ENCODE results near the gene HOXA13.

HOXA13 gene

DNA sequence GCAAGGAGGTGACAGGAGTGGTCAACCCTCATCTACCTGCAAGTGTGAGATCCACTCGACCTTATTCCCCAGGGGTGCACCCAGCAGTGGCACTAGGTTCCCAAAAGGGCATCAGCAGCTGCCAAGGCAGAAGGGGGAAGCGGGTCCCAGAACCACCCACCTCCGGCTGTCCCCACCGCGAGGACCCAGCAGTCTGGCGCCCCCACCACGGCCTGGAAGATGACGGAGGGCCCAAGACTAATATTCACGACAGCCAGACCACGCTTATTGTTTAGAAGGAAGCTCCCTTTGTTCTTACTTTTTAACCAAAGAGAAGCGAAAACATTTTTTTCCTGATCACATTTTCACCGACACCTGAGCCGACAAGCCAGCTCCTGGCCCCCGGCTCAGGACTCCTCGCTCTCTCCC is 39.1 kb upstream of the HOXA13 start:
- DNase-seq (ENCODE audit: extremely low spot score, insufficient read length, low read depth) (no peak), FAIRE-seq (no peak)

DNA sequence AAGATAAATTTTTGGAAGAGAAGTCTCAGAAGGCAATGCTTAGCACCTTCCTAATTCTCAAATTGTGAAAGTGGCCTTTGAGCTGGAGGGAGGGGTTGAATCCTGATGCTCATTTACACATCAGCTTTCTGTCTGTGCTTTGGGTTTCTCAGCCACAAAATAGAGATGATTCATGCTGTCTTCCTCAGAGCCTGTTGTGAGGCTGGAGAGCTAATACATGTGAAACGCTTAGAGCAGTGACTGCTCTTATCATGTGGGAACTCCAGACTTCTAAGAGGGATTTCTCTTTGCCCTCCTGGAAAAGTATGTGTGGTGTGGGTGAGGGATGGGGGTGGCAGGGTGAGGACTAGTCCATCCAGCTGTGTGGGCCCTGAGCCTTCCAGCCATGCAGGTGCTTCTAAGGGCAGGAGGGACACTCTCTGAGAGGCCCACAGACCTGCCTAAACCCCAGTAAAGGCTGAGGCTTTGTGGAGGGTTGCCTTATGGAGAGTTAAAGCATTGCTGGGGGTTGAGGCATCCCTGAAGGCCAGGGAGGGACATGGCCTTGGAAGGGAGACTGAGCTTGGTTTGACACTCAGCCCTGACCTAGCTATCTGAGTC is 37.9 kb upstream of the HOXA13 start:
- FAIRE-seq (no peak), DNase-seq (ENCODE audit: extremely low spot score, insufficient read length, low read depth) (no peak)

GRCh38 chr7:27235387-27236311 is 35.8 kb upstream of the HOXA13 start:
- no peak for FAIRE-seq

DNA sequence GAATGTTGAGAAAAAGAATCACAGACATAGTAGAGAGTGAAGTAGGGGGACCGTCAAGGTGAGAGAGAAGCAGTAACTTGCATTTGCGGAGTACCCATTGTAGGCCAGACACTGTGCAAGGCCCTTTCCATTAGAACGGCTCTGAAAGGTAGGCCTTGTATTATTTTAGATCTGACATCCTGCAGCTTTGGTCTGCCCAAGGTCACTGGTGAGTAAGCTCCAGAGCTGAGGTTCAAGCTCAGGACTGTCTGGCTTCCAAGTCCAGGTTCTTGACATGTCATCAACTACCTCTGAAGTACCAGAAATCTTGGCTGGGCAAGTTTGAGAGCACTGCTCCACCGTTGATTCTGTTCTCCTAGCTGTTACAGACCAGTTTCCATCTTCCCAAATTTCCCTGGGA is 29.6 kb upstream of the HOXA13 start:
- no peak for FAIRE-seq
- no peak for DNase-seq (ENCODE audit: extremely low spot score, insufficient read length, low read depth)

More at GRCh38 chr7:27235387-27236311, 35.8 kb upstream of the HOXA13 start:
- no peak for DNase-seq (ENCODE audit: extremely low spot score, insufficient read length, low read depth)

- FAIRE-seq (no peak), DNase-seq (ENCODE audit: extremely low spot score, insufficient read length, low read depth) (no peak)
Measured at GRCh38 chr7:27224983-27225934, 25.4 kb upstream of the HOXA13 start.

DNA sequence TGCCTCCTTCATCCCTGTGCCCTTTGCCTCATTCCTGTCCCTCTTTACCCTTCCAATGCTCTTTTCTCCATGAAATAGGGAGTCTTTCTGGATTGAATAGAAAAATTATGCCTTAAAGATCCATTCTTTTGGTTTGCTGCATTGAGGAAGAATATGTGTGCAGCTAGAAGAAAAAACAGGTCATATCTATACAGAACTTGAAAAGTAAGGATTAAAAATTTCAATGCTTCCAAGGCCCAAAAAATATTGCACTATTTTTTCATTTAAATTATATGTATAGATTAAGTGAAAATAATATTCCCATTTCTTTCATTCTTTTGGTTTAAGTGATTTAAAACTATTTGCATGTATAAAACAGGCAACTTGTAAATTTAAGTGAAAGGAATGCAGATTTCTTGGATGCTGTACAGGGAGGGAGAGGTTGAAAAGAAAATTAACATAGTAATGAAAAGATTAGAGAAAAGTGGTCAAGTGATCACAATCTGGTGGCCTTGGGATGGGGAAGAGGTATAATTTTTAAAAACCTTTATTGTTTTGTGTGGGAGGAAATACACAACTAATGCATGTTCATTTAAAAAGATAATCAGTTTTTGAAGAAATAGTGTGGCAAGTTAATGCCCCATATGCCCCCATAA is 24.2 kb upstream of the HOXA13 start:
- no peak for FAIRE-seq

DNA sequence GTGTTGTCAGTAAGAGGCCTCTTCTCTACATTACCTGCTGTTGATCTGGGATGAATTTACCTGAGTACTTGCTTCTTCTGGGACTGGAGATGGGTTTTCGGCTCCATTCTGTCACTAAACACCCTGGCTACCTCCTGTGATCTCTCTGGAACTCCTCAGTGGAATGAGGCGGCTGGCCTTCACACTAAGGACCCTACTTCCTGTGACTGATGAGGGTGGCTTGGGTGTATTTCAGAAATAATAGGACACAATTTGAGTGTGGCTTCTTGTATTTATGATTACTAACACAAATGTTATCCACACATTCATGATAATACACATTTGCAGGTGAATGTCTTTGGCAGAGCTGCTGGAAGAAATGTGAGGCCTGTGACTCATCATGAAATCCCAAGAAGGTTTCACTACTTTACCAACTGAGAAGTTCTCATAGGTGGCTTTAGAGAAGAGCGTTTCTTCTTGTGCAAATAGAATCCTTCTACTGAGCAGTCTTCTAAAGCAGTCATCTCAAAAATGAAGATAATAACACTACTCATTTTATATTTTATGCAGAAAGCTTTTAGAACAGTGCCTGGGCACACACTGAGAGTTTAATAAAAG is 21.4 kb upstream of the HOXA13 start:
- DNase-seq (ENCODE audit: extremely low spot score, insufficient read length, low read depth) = no peak
- no peak for FAIRE-seq

More for the DNA sequence above, 24.2 kb upstream of the HOXA13 start:
- DNase-seq (ENCODE audit: extremely low spot score, insufficient read length, low read depth) = no peak

GRCh38 chr7:27220440-27220955 is 20.6 kb upstream of the HOXA13 start:
- DNase-seq (ENCODE audit: extremely low spot score, insufficient read length, low read depth) = no peak
- no peak for FAIRE-seq

DNA sequence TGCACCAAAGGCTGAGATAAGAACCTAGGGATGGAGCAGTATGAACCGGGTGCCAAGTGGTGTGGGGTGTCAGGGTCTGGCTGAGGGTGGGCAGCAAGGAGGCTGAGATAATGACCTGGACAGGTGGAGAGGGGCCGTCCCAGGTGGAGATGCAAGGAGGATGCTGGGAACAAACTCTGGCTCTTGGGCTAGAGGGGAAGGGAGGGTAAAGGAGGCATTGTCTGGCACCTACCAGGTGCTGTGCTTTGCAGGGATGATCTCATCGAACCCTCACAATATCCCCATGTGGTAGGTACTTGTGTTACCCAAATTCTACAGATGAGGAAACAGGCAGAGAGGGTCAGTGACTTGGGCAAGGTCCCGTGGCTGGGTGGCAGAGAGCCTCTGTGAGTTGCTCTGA is 19.9 kb upstream of the HOXA13 start:
- FAIRE-seq (no peak), DNase-seq (ENCODE audit: extremely low spot score, insufficient read length, low read depth) (no peak)

GRCh38 chr7:27217951-27218350 is 18.1 kb upstream of the HOXA13 start:
- FAIRE-seq (no peak), DNase-seq (ENCODE audit: extremely low spot score, insufficient read length, low read depth) (no peak)

GRCh38 chr7:27215356-27215755 is 15.5 kb upstream of the HOXA13 start:
- FAIRE-seq (no peak), DNase-seq (ENCODE audit: extremely low spot score, insufficient read length, low read depth) (no peak)

DNA sequence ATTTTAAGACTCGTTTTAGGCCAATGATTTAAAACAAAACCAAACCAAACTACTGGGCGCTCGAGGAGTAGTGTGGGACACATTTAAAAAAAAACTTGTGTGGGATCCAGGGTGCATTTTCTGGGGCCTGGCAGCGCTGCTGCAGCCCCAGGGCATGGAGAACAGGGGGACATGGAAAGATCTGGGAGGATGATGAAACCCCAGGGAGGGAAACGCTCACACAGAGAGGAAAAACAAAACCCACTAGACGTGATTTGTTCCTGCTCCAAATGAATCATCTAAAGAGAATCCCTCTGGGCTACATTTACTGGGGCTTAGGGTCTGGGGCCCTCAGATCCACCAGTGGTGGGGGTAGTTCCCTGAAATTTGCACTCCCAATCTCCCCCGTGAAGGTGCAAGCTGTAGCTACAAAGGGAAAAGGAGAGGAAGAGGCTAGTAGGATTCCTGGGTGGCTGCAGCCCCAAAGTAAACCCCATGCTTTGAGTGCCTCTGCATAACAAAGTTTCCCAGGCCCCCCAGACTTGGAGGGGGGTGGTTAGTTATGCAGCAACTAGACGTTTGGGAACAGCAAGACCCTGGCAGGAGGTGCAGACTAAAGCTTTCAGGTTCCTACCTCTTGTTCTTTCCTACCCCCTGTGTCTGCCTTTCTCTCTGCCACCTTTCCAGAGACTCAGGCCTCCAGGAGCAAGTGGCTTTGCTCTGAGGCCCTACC is 14.5 kb upstream of the HOXA13 start:
- FAIRE-seq (no peak), DNase-seq (ENCODE audit: extremely low spot score, insufficient read length, low read depth) (no peak)

- DNase-seq (ENCODE audit: extremely low spot score, insufficient read length, low read depth) (no peak), FAIRE-seq (no peak)
Measured at GRCh38 chr7:27213433-27214238, 13.7 kb upstream of the HOXA13 start.

GRCh38 chr7:27212497-27213432 is 12.9 kb upstream of the HOXA13 start:
- DNase-seq (ENCODE audit: extremely low spot score, insufficient read length, low read depth) (no peak), FAIRE-seq (no peak)

DNA sequence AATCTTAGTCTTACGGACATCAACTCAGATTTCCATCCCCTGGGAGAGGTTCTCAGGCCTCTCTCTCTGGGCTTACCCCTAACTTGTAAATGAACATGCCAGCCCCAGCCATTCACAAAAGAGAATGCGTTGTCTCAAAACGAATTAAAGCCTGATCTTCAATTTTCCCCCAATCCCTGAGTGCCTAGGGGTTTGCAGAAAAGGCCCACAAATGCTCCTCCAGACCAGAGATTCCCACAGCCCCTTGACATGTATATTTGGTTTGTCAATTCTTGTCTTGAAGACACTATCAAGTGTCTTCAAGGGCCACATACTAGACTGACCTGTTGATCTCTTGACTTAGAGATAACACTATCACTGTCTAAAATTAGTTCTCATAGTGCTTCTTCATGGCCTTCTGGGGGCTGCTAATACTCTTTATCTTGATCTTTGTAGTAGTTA is 11.9 kb upstream of the HOXA13 start:
- no peak for FAIRE-seq

GRCh38 chr7:27211084-27211446 is 11.2 kb upstream of the HOXA13 start:
- DNase-seq (ENCODE audit: extremely low spot score, insufficient read length, low read depth) = no peak
- no peak for FAIRE-seq

More for the DNA sequence above, 11.9 kb upstream of the HOXA13 start:
- no peak for DNase-seq (ENCODE audit: extremely low spot score, insufficient read length, low read depth)
